HCT116 (cell line): ENCODE measurements around the gene ITPR2. TPM values are rescaled to one million over a fixed set of nuclear protein-coding genes. Genes with fewer than 3 reads are reported as not detected.

Source experiments
- ATAC-seq: fragments of 200-7000 bp; cut with Tn5 transposase; 2 replicates; pipeline ENCODE4 v1.9.1; 2020; ENCODE audit warnings: mild to moderate bottlenecking, moderate library complexity
- BruUV-seq: library from RNA; stranded (reverse); fragments of 400-500 nt; replicated peaks from 2 replicates; lab custom pipeline; 2021; lab: Mats Ljungman, UMichigan
- CTCF ChIA-PET: fragments of 300-600 bp; sonication (Branson Sonifier 250); formaldehyde crosslinking; loops from one replicate; lab custom pipeline; 2021; ENCODE audit warnings: antibody characterized with exemption; lab: Charles Lee
- POLR2A ChIA-PET: fragments of 300-600, 350-600 bp; sonication (Branson Sonifier 250); formaldehyde crosslinking; loops from one replicate; lab custom pipeline; 2021; ENCODE audit warnings: antibody characterized with exemption; lab: Charles Lee
- RAD21 ChIA-PET, 2 experiments: fragments of 300-600 bp; sonication (Branson Sonifier 250); formaldehyde crosslinking; loops; one replicate each; lab custom pipeline; 2023; ENCODE audit warnings: low total read pairs in 2 of 2; ENCODE audit not compliant: uncharacterized antibody in 2 of 2, unreplicated experiment in 2 of 2, low non-redundant PET in 1 of 2; lab: Charles Lee
- DNase-seq: peaks from one replicate; pipeline ENCODE4 v3.0.0-alpha.2; 2010; ENCODE audit warnings: low read depth, low spot score
- H2AFZ ChIP-seq: fragments of 200-600 bp; shearing (Covaris generic), sonication (generic); 2 replicates; pipeline ENCODE4 v1.6.1; 2017; ENCODE audit warnings: low read depth, mixed run types, mixed read lengths, antibody characterized with exemption, low read length; ENCODE audit not compliant: poor library complexity, severe bottlenecking
- H3K27ac ChIP-seq: 2 replicates; pipeline ENCODE4 v1.5.1; 2012; ENCODE audit warnings: low read depth, low read length
- H3K27me3 ChIP-seq: fragments of 200-600 bp; sonication (generic); 2 replicates; pipeline ENCODE4 v1.6.1; 2016; ENCODE audit warnings: mixed run types, low read length, mixed read lengths; ENCODE audit not compliant: insufficient read depth
- H3K36me3 ChIP-seq, 2 experiments: fragments of 200-500 bp in 1 of 2; fragments of 200-600 bp in 1 of 2; sonication (Bioruptor generic) in 1 of 2; sonication (generic) in 1 of 2; 2 replicates each; pipeline versions ENCODE4 v1.5.1 to v1.6.1; 2014 to 2016; ENCODE audit warnings: low read length in 2 of 2, inconsistent platforms in 1 of 2, mixed read lengths in 1 of 2, mixed run types in 1 of 2; ENCODE audit not compliant: insufficient read depth in 2 of 2, control insufficient read depth in 1 of 2
- H3K4me1 ChIP-seq, 2 experiments: fragments of 200-600 bp in 1 of 2; sonication (generic) in 1 of 2; 2 replicates each; pipeline versions ENCODE4 v1.5.1 to v1.6.1; 2012 to 2017; ENCODE audit warnings: low read length in 2 of 2, inconsistent platforms in 1 of 2, mild to moderate bottlenecking in 1 of 2, mixed read lengths in 1 of 2, mixed run types in 1 of 2, moderate library complexity in 1 of 2; ENCODE audit not compliant: insufficient read depth in 2 of 2, control insufficient read depth in 1 of 2
- H3K4me2 ChIP-seq: fragments of 200-600 bp; sonication (generic); 2 replicates; pipeline ENCODE4 v1.6.1; 2017; ENCODE audit warnings: mixed run types, low read length, mixed read lengths
- H3K4me3 ChIP-seq, 2 experiments: fragments of 200-600 bp in 1 of 2; sonication (generic) in 1 of 2; replicated peaks in 1 of 2; 2 replicates each; pipeline ENCODE4 v1.5.1; 2011 to 2016; ENCODE audit warnings: low read length in 2 of 2, control low read depth in 1 of 2, low read depth in 1 of 2, mild to moderate bottlenecking in 1 of 2, mixed read lengths in 1 of 2, mixed run types in 1 of 2
- H3K79me2 ChIP-seq: fragments of 200-600 bp; sonication (generic); 2 replicates; pipeline ENCODE4 v1.6.1; 2017; ENCODE audit warnings: mild to moderate bottlenecking, mixed run types, low read length, moderate library complexity, mixed read lengths; ENCODE audit not compliant: insufficient read depth
- H3K9ac ChIP-seq: fragments of 200-600 bp; sonication (generic); 2 replicates; pipeline ENCODE4 v1.6.1; 2016; ENCODE audit warnings: low read length, mixed read lengths
- H3K9me2 ChIP-seq: fragments of 200-600 bp; sonication (generic), shearing (Covaris generic); 2 replicates; pipeline ENCODE4 v1.6.1; 2017; ENCODE audit warnings: mixed run types, mild to moderate bottlenecking, moderate library complexity; ENCODE audit not compliant: insufficient read depth
- H3K9me3 ChIP-seq, 2 experiments: fragments of 200-500 bp in 1 of 2; fragments of 200-600 bp in 1 of 2; sonication (Bioruptor generic) in 1 of 2; sonication (generic) in 1 of 2; 2 replicates each; pipeline ENCODE4 v1.6.1; 2014 to 2017; ENCODE audit warnings: low read length in 2 of 2, mixed read lengths in 2 of 2, inconsistent platforms in 1 of 2, low read depth in 1 of 2, mild to moderate bottlenecking in 1 of 2, mixed run types in 1 of 2, moderate library complexity in 1 of 2; ENCODE audit not compliant: control insufficient read depth in 1 of 2, insufficient read depth in 1 of 2
- H4K20me1 ChIP-seq: fragments of 200-600 bp; sonication (generic), shearing (Covaris generic); 2 replicates; pipeline ENCODE4 v1.6.1; 2017; ENCODE audit warnings: mixed run types, mild to moderate bottlenecking, moderate library complexity; ENCODE audit not compliant: insufficient read depth
- ATF3 ChIP-seq: IDR thresholded peaks from 2 replicates; pipeline ENCODE4 v1.6.1; 2012
- CTCF ChIP-seq, 3 experiments: fragments of 200-600 bp in 1 of 3; sonication (generic) in 1 of 3; IDR thresholded peaks in 2 of 3; conservative IDR thresholded peaks in 1 of 3; 2 replicates each; pipeline ENCODE4 v1.5.1; 2012 to 2017; ENCODE audit warnings: low read depth in 2 of 3, low read length in 2 of 3, antibody characterized with exemption in 1 of 3, borderline replicate concordance in 1 of 3, control low read depth in 1 of 3, mild to moderate bottlenecking in 1 of 3, mixed read lengths in 1 of 3, mixed run types in 1 of 3, moderate library complexity in 1 of 3; ENCODE audit not compliant: insufficient read depth in 1 of 3
- ELF1 ChIP-seq: IDR thresholded peaks from 2 replicates; pipeline ENCODE4 v1.6.1; 2012; ENCODE audit warnings: low read depth, borderline replicate concordance
- EZH2 ChIP-seq: fragments of 200-600 bp; sonication (generic); IDR thresholded peaks from 2 replicates; pipeline ENCODE4 v1.6.1; 2017; ENCODE audit warnings: antibody characterized with exemption, mixed run types
- EZH2phosphoT487 ChIP-seq: fragments of 200-600 bp; IDR thresholded peaks from 2 replicates; pipeline ENCODE4 v1.6.1; 2018; ENCODE audit warnings: antibody characterized with exemption, borderline replicate concordance
- FOSL1 ChIP-seq: IDR thresholded peaks from 2 replicates; pipeline ENCODE4 v1.6.1; 2012; ENCODE audit warnings: low read depth
- JUND ChIP-seq: IDR thresholded peaks from 2 replicates; pipeline ENCODE4 v1.6.1; 2012
- MAX ChIP-seq: IDR thresholded peaks from 2 replicates; pipeline ENCODE4 v1.6.1; 2012
- POLR2AphosphoS5 ChIP-seq: IDR thresholded peaks from 2 replicates; pipeline ENCODE4 v1.6.1; 2011; ENCODE audit warnings: mild to moderate bottlenecking, low read depth, low read length, moderate library complexity
- RAD21 ChIP-seq: IDR thresholded peaks from 2 replicates; pipeline ENCODE4 v1.6.1; 2012; ENCODE audit warnings: low read depth, mild to moderate bottlenecking
- SRF ChIP-seq: IDR thresholded peaks from 2 replicates; pipeline ENCODE4 v1.6.1; 2012; ENCODE audit warnings: low read depth
- TCF7L2 ChIP-seq: IDR thresholded peaks from 2 replicates; pipeline ENCODE4 v1.7.0; 2011; ENCODE audit warnings: borderline replicate concordance, inconsistent platforms; ENCODE audit not compliant: insufficient read depth, insufficient read length; ENCODE audit errors: extremely low read depth
- intact Hi-C: fragments of 100-400 bp; cut with micrococcal nuclease; formaldehyde crosslinking; loops from 2 replicates; pipeline ENCODE4 v1.10.0; 2022
- total RNA-seq: library from RNA; stranded (reverse); gene quantifications from one replicate; pipeline ENCODE4 v1.2.1, GENCODE V29; 2021; ENCODE audit not compliant: unreplicated experiment

ITPR2 gene
- total RNA-seq, 1 experiment from 2014 or later = 6.5 TPM

- Histone ChIP-seq H4K20me1 (no peaks in the 10 kb centered on the region), H3K4me2 (no peak overlapping the region), H3K9ac (no peak overlapping the region), H3K4me3 (no peak overlapping the region), H3K79me2 (no peaks in the 10 kb centered on the region), H3K4me1 (no peaks in the 10 kb centered on the region), H3K36me3 (no peaks in the 10 kb centered on the region), H3K27ac (no peak overlapping the region), H3K9me3 (peaks cover 0 to 3% of the 10 kb centered on the region in 2 experiments; a peak in 1 of 4 replicates), H3K9me2 (no peaks in the 10 kb centered on the region), H3K27me3 (no peaks in the 10 kb centered on the region), H2AFZ (no peak overlapping the region)
- ChIA-PET RAD21 (no interaction called here), CTCF (no interaction called here), POLR2A (no interaction called here)
- TF ChIP-seq ATF3 (no peak), CTCF (IDR thresholded peaks at IDR 0.05 in 2 of 3, conservative IDR thresholded peaks at IDR 0.05 in 1 of 3; ENCODE audit: borderline replicate concordance in 1 of 3, insufficient read depth in 1 of 3, low read depth in 2 of 3, low read length in 2 of 3) (no peak), ELF1 (no peak), SRF (no peak), EZH2 (no peak), EZH2phosphoT487 (no peak), FOSL1 (no peak), MAX (no peak), TCF7L2 (no peak), POLR2AphosphoS5 (no peak), RAD21 (no peak), JUND (no peak)
- DNase-seq = no peak
- no TSS peak for BruUV-seq
- intact Hi-C loops = no loop called here
- ATAC-seq = no peak
Measured at GRCh38 chr12:26761775-26762174, 71.2 kb downstream of the ITPR2 start.
